Trophoblast cell (in vitro differentiated cells and primary cell): ENCODE measurements around the gene DISC1.
"Not testable (repeated sequence)": the region's sequence is repeated elsewhere in the genome, so short reads cannot be mapped to it uniquely, and the experiment has no call there.

ENCODE experiments used
- DNase-seq, 2 donors: peaks; one replicate each; pipeline ENCODE4 v3.0.0-alpha.2; 2016
- H2AFZ ChIP-seq: 2 replicates; pipeline ENCODE4 v1.6.1; 2013; ENCODE audit warnings: low read length, moderate library complexity, mild to moderate bottlenecking; ENCODE audit not compliant: insufficient read depth, poor library complexity
- H2AK5ac ChIP-seq: 2 replicates; pipeline ENCODE4 v1.6.1; 2013; ENCODE audit warnings: mild to moderate bottlenecking, low read length
- H2BK120ac ChIP-seq: 2 replicates; pipeline ENCODE4 v1.6.1; 2013; ENCODE audit warnings: low read length, mild to moderate bottlenecking, moderate library complexity; ENCODE audit not compliant: insufficient read depth, poor library complexity
- H2BK12ac ChIP-seq: 2 replicates; pipeline ENCODE4 v1.6.1; 2013; ENCODE audit warnings: mild to moderate bottlenecking, low read length, moderate library complexity
- H2BK5ac ChIP-seq: 2 replicates; pipeline ENCODE4 v1.6.1; 2013; ENCODE audit warnings: low read length, low read depth, moderate library complexity, mild to moderate bottlenecking; ENCODE audit not compliant: poor library complexity
- H3K14ac ChIP-seq: 2 replicates; pipeline ENCODE4 v1.6.1; 2013; ENCODE audit warnings: mild to moderate bottlenecking, low read length
- H3K18ac ChIP-seq: 2 replicates; pipeline ENCODE4 v1.6.1; 2013; ENCODE audit warnings: mild to moderate bottlenecking, low read length
- H3K23ac ChIP-seq: 2 replicates; pipeline ENCODE4 v1.6.1; 2013; ENCODE audit warnings: low read length
- H3K27ac ChIP-seq: 2 replicates; pipeline ENCODE4 v1.5.1; 2013; ENCODE audit warnings: low read depth, mild to moderate bottlenecking, inconsistent platforms, low read length, moderate library complexity
- H3K27me3 ChIP-seq: 2 replicates; pipeline ENCODE4 v1.6.1; 2013; ENCODE audit warnings: inconsistent platforms, mild to moderate bottlenecking, low read length, moderate library complexity; ENCODE audit not compliant: insufficient read depth
- H3K36me3 ChIP-seq, 2 experiments: 1 replicate in 1 of 2; 2 replicates in 1 of 2; pipeline ENCODE4 v1.6.1; 2013; ENCODE audit warnings: low read length in 2 of 2, mild to moderate bottlenecking in 2 of 2, moderate library complexity in 1 of 2; ENCODE audit not compliant: insufficient read depth in 2 of 2, control insufficient read depth in 1 of 2
- H3K4ac ChIP-seq: 2 replicates; pipeline ENCODE4 v1.6.1; 2013; ENCODE audit warnings: low read depth, mild to moderate bottlenecking, low read length, moderate library complexity
- H3K4me1 ChIP-seq, 2 experiments: 1 replicate in 1 of 2; 2 replicates in 1 of 2; pipeline ENCODE4 v1.6.1; 2013; ENCODE audit warnings: low read length in 2 of 2, mild to moderate bottlenecking in 2 of 2, moderate library complexity in 1 of 2; ENCODE audit not compliant: insufficient read depth in 2 of 2, control insufficient read depth in 1 of 2
- H3K4me2 ChIP-seq: 2 replicates; pipeline ENCODE4 v1.6.1; 2013; ENCODE audit warnings: inconsistent platforms, mild to moderate bottlenecking, low read length, moderate library complexity
- H3K4me3 ChIP-seq: 2 replicates; pipeline ENCODE4 v1.5.1; 2013; ENCODE audit warnings: mild to moderate bottlenecking, low read depth, low read length, inconsistent platforms
- H3K79me1 ChIP-seq: one replicate; pipeline ENCODE4 v1.6.1; 2013; ENCODE audit warnings: low read length
- H3K79me2 ChIP-seq: 2 replicates; pipeline ENCODE4 v1.6.1; 2013; ENCODE audit warnings: low read length, mild to moderate bottlenecking; ENCODE audit not compliant: control insufficient read depth, insufficient read depth, poor library complexity
- H3K9ac ChIP-seq: 2 replicates; pipeline ENCODE4 v1.6.1; 2013; ENCODE audit warnings: mild to moderate bottlenecking, low read length
- H3K9me3 ChIP-seq: 2 replicates; pipeline ENCODE4 v1.6.1; 2013; ENCODE audit warnings: low read depth, mild to moderate bottlenecking, control low read depth, inconsistent platforms, low read length; ENCODE audit not compliant: insufficient read depth
- H4K12ac ChIP-seq: 2 replicates; pipeline ENCODE4 v1.6.1; 2013; ENCODE audit warnings: low read depth, mild to moderate bottlenecking, low read length, moderate library complexity
- H4K8ac ChIP-seq: 2 replicates; pipeline ENCODE4 v1.6.1; 2013; ENCODE audit warnings: low read depth, mild to moderate bottlenecking, low read length, moderate library complexity
- H4K91ac ChIP-seq: one replicate; pipeline ENCODE4 v1.6.1; 2013; ENCODE audit warnings: low read depth, mild to moderate bottlenecking, low read length, moderate library complexity
- WGBS: extraction: QIAGEN DNeasy Blood & Tissue Kit; methylation state at CpG from one replicate; pipeline ENCODE4 v1.1.7; 2013; ENCODE audit warnings: missing lambda C conversion rate; ENCODE audit not compliant: insufficient read length, insufficient coverage; ENCODE audit errors: extremely low coverage; 5-methylcytosine and 5-hydroxymethylcytosine counted together

The DISC1 gene

GRCh38 chr1:231656741-231657140 lies 30.2 kb downstream of the DISC1 start:
- H3K9me3 ChIP-seq = no peaks in the 10 kb centered on the region
- no peak overlapping the region for H3K9ac ChIP-seq
- H3K4me1 ChIP-seq = no peaks in the 10 kb centered on the region
- H3K4me3 ChIP-seq = no peak overlapping the region
- no peaks in the 10 kb centered on the region for H3K27me3 ChIP-seq
- no peak overlapping the region for H3K14ac ChIP-seq
- no peak overlapping the region for H3K4ac ChIP-seq
- H3K79me2 ChIP-seq = no peaks in the 10 kb centered on the region
- no peak for DNase-seq
- H3K4me2 ChIP-seq = no peak overlapping the region
- no peak overlapping the region for H2AK5ac ChIP-seq
- H2BK12ac ChIP-seq = no peak overlapping the region
- H3K18ac ChIP-seq = no peak overlapping the region
- no peak overlapping the region for H4K91ac ChIP-seq
- no peak overlapping the region for H3K27ac ChIP-seq
- no peaks in the 10 kb centered on the region for H3K79me1 ChIP-seq
- H4K12ac ChIP-seq = no peak overlapping the region
- no peak overlapping the region for H2AFZ ChIP-seq
- H2BK5ac ChIP-seq = no peak overlapping the region
- H2BK120ac ChIP-seq = no peak overlapping the region
- H3K36me3 ChIP-seq = no peaks in the 10 kb centered on the region
- no peak overlapping the region for H4K8ac ChIP-seq
- no CpG with 5 or more reads among the region's 1 CpG for WGBS
- H3K23ac ChIP-seq = no peak overlapping the region

- no CpG with 5 or more reads among the region's 1 CpG for WGBS
- H2AFZ ChIP-seq, H3K4me2 ChIP-seq, H3K23ac ChIP-seq, DNase-seq, H2BK12ac ChIP-seq, H4K8ac ChIP-seq, H3K18ac ChIP-seq, H3K9me3 ChIP-seq, H3K79me2 ChIP-seq, H3K79me1 ChIP-seq, H3K27ac ChIP-seq, H3K4ac ChIP-seq, H3K14ac ChIP-seq, H2BK120ac ChIP-seq, H4K12ac ChIP-seq, H3K27me3 ChIP-seq, H3K4me1 ChIP-seq, H2AK5ac ChIP-seq, H3K36me3 ChIP-seq, H3K9ac ChIP-seq, H2BK5ac ChIP-seq, H4K91ac ChIP-seq, H3K4me3 ChIP-seq: not testable (repeated sequence)
Observed at GRCh38 chr1:231658223-231658622, 31.6 kb downstream of the DISC1 start.

- no peak overlapping the region for H4K8ac ChIP-seq
Observed at GRCh38 chr1:231660198-231660597, 33.6 kb downstream of the DISC1 start.

GRCh38 chr1:231663211-231663792 lies 36.7 kb downstream of the DISC1 start:
- Histone ChIP-seq H2AFZ (no peak overlapping the region), H3K4ac (no peak overlapping the region), H4K8ac (no peak overlapping the region), H3K18ac (no peak overlapping the region), H2AK5ac (no peak overlapping the region), H3K27ac (no peak overlapping the region), H3K9me3 (no peaks in the 10 kb centered on the region), H3K23ac (no peak overlapping the region), H3K9ac (no peak overlapping the region), H3K4me2 (no peak overlapping the region), H3K79me1 (no peaks in the 10 kb centered on the region), H3K4me1 (no peaks in the 10 kb centered on the region), H3K79me2 (no peaks in the 10 kb centered on the region), H2BK120ac (no peak overlapping the region), H4K91ac (no peak overlapping the region), H2BK5ac (no peak overlapping the region), H3K4me3 (no peak overlapping the region), H3K36me3 (no peaks in the 10 kb centered on the region), H3K27me3 (no peaks in the 10 kb centered on the region), H2BK12ac (no peak overlapping the region), H3K14ac (no peak overlapping the region), H4K12ac (no peak overlapping the region)
- DNase-seq = peak in 1 of 2 donors; percentile 43
- no CpG with 5 or more reads among the region's 2 CpGs for WGBS

More at GRCh38 chr1:231660198-231660597, 33.6 kb downstream of the DISC1 start:
- no peak overlapping the region for H3K14ac ChIP-seq
- no peak overlapping the region for H3K23ac ChIP-seq
- WGBS = no CpG with 5 or more reads among the region's 3 CpGs
- H3K27me3 ChIP-seq = no peaks in the 10 kb centered on the region
- no peaks in the 10 kb centered on the region for H3K9me3 ChIP-seq
- no peak overlapping the region for H4K12ac ChIP-seq
- no peak overlapping the region for H2AFZ ChIP-seq
- no peak overlapping the region for H2BK5ac ChIP-seq
- no peak overlapping the region for H3K9ac ChIP-seq
- H3K79me2 ChIP-seq = no peaks in the 10 kb centered on the region
- H3K4me2 ChIP-seq = no peak overlapping the region
- no peak overlapping the region for H2BK12ac ChIP-seq
- no peak overlapping the region for H2AK5ac ChIP-seq
- H3K79me1 ChIP-seq = no peaks in the 10 kb centered on the region
- no peak overlapping the region for H3K18ac ChIP-seq
- no peak overlapping the region for H2BK120ac ChIP-seq
- no peak overlapping the region for H4K91ac ChIP-seq
- no peaks in the 10 kb centered on the region for H3K36me3 ChIP-seq
- H3K4ac ChIP-seq = no peak overlapping the region
- H3K4me1 ChIP-seq = no peaks in the 10 kb centered on the region
- no peak overlapping the region for H3K27ac ChIP-seq
- no peak overlapping the region for H3K4me3 ChIP-seq
- no peak for DNase-seq
